HG03520 (cell line): ENCODE data around the gene SEC24A.
"Not testable (repeated sequence)": the region's sequence is repeated elsewhere in the genome, so short reads cannot be mapped to it uniquely, and the experiment has no call there.

Experiments used
- ATAC-seq: cut with Tn5 transposase; IDR thresholded peaks from one replicate; pipeline ENCODE4 v1.9.1; 2021; ENCODE audit warnings: mild to moderate bottlenecking, moderate library complexity; ENCODE audit not compliant: unreplicated experiment

Gene SEC24A

GRCh38 chr5:134649163-134649835, 714 bp downstream of the SEC24A start:
- no peak for ATAC-seq

- ATAC-seq, result not testable (repeated sequence)
Observed at GRCh38 chr5:134650660-134651059, 2.1 kb downstream of the SEC24A start.

- no peak for ATAC-seq
Observed at GRCh38 chr5:134651531-134651930, 2.9 kb downstream of the SEC24A start.

GRCh38 chr5:134656690-134657089, 8.1 kb downstream of the SEC24A start:
- no peak for ATAC-seq

- ATAC-seq, result no peak
Observed at GRCh38 chr5:134659456-134659855, 10.9 kb downstream of the SEC24A start.

GRCh38 chr5:134659922-134660321, 11.3 kb downstream of the SEC24A start:
- no peak for ATAC-seq

GRCh38 chr5:134662971-134663370, 14.4 kb downstream of the SEC24A start:
- no peak for ATAC-seq

GRCh38 chr5:134664448-134664847, 15.9 kb downstream of the SEC24A start:
- no peak for ATAC-seq

- not testable (repeated sequence) for ATAC-seq
Observed at GRCh38 chr5:134673546-134673945, 25.0 kb downstream of the SEC24A start.

GRCh38 chr5:134677357-134677756, 28.8 kb downstream of the SEC24A start:
- not testable (repeated sequence) for ATAC-seq

GRCh38 chr5:134690144-134690543, 41.6 kb downstream of the SEC24A start:
- ATAC-seq, result not testable (repeated sequence)

- ATAC-seq, result no peak
Observed at GRCh38 chr5:134692722-134693121, 44.1 kb downstream of the SEC24A start.

GRCh38 chr5:134708301-134708700, 59.7 kb downstream of the SEC24A start:
- no peak for ATAC-seq

GRCh38 chr5:134714120-134714519, 65.5 kb downstream of the SEC24A start:
- ATAC-seq, result no peak

GRCh38 chr5:134714541-134714940, 66.0 kb downstream of the SEC24A start:
- no peak for ATAC-seq

GRCh38 chr5:134715466-134715865, 66.9 kb downstream of the SEC24A start:
- ATAC-seq, result not testable (repeated sequence)

GRCh38 chr5:134724872-134725271, 76.3 kb downstream of the SEC24A start:
- no peak for ATAC-seq

GRCh38 chr5:134732819-134733218, 84.2 kb downstream of the SEC24A start:
- ATAC-seq, result no peak

- ATAC-seq, result no peak
Observed at GRCh38 chr5:134735243-134735642, 86.7 kb downstream of the SEC24A start.

GRCh38 chr5:134736173-134736812, 87.7 kb downstream of the SEC24A start:
- no peak for ATAC-seq

GRCh38 chr5:134738133-134738962, 89.8 kb downstream of the SEC24A start, which contains the start of gene CAMLG:
Gene CAMLG, plus strand, starts transcription at chr5:134738548. Its CDS starts 73 bp downstream, at chr5:134738621.
- peak; percentile 95 for ATAC-seq
